Medulla oblongata (tissue), 1 donor: Measurements from ENCODE around the gene CAV2.

Source experiments
- DNase-seq: peaks from one replicate; pipeline ENCODE4 v3.0.0-alpha.2; 2015; ENCODE audit errors: extremely low spot score

Gene CAV2

GRCh38 chr7:116546916-116547315 lies 47.4 kb downstream of the CAV2 start:
- no peak for DNase-seq

DNA sequence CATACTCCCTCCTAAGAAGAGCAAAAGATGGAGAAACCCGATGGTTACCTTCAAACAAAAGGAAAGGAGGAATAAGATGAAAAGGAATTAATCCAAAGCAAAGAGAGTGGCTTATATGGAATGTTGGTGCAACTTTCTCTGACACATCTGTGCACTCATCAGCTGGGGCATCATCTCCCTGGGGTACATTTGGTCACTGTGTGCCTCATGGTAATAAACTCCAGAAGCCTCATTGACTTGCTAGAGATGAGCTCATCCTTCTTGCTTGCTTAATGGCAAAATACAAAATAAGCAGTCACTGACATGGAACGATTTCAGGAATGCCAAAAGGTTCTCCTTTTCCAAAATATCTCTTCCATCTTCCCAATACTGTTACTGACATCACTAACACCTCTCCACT lies 47.8 kb downstream of the CAV2 start:
- DNase-seq: no peak

- no peak for DNase-seq
These were observed 49.0 kb downstream of the CAV2 start for GRCh38 chr7:116548506-116548905.

DNA sequence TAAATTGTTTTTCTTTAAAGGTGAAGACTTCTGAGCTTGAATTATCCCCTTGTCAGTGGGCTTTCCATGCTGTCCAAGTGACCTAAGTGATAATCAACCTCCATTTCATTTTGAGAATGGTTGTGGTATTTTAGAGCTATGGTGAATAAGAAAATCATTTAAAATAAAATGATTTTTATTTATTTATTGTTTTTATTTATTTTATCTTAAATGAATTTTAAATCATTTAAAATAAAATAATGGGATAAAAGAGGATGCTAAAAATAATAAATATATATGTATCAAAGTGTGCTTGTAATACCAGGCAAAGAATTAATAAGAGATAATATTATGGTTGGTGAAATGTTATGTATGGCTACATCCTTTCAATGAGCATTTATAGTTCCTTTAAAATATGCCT lies 49.8 kb downstream of the CAV2 start:
- DNase-seq: no peak

- no peak for DNase-seq
These were observed 52.2 kb downstream of the CAV2 start for GRCh38 chr7:116551692-116552091.

- DNase-seq: no peak
These were observed 53.1 kb downstream of the CAV2 start for GRCh38 chr7:116552602-116553001.

DNA sequence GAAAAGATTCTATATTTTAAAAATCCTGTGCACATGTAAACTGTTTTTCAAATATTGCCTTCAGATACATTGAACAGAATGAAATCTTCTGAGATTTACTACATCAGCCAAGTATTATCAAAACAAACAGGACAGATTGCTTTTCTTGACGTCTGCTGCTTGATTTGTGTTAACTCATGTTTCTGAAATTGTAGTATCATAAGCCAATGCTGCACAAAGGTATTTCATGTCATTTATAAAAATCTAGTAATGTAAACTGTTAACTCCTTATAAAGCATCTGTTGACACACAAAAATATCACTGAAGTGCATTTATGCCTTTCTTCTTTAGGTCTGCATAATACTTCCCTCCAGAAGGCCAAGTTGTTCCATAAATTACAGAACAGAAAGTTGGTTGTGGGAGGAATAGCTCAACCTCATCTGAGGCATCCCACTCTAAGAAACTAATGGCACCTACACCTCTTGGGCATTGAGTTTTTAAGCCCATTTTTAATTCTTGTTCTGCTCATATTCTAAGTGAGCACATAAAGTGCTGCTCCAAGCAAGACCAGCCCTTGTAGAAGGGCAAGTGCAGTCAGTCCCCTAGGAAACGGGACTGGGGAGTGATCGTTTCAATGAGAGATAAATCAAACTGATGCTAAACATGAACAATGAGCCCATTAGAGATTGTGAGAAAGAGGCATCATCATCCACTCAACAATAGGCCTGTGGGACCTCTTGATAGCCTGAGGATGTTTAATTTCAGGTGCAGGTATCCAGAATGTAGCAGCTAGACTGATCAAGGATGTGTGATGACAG lies 53.8 kb downstream of the CAV2 start:
- no peak for DNase-seq

GRCh38 chr7:116554436-116554835 lies 54.9 kb downstream of the CAV2 start:
- DNase-seq: no peak

DNA sequence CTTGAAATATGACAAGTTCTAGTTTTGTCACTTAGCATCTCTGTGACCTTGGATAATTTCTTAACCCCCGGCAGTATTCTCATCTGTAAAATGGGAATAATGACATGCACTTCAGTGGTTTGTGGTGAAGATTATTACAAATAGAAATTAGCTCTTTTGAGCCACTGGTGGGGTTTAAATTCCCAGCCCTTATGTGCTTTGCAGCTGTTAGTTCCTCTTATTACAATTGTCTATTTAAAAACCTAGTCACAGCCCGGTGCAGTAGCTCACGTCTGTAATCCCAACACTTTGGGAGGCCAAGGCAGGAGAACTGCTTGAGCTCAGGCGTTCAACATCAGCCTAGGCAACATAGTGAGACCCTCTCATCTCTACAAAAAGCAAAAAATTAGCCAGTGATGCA lies 55.4 kb downstream of the CAV2 start:
- DNase-seq: no peak

GRCh38 chr7:116557066-116557585 lies 57.6 kb downstream of the CAV2 start:
- no peak for DNase-seq

- no peak for DNase-seq
These were observed 58.4 kb downstream of the CAV2 start for GRCh38 chr7:116557901-116558300.
